Upper lobe of left lung (tissue), 4 donors: Measurements from ENCODE around the gene RBP3.

Experiments used
- CTCF ChIP-seq, 6 experiments: fragments of 450-650 bp in 4 of 6; fragments of 200-600 bp in 2 of 6; sonication (generic) in 2 of 6; IDR thresholded peaks; one replicate each; pipeline ENCODE4 v1.5.1; 2016 to 2019; ENCODE audit warnings: antibody characterized with exemption in 6 of 6
- POLR2AphosphoS5 ChIP-seq, 2 donors: sonication (generic); formaldehyde crosslinking; IDR thresholded peaks; one replicate each; pipeline ENCODE4 v1.5.1; 2017; ENCODE audit warnings: antibody characterized with exemption in 2 of 2

DNA sequence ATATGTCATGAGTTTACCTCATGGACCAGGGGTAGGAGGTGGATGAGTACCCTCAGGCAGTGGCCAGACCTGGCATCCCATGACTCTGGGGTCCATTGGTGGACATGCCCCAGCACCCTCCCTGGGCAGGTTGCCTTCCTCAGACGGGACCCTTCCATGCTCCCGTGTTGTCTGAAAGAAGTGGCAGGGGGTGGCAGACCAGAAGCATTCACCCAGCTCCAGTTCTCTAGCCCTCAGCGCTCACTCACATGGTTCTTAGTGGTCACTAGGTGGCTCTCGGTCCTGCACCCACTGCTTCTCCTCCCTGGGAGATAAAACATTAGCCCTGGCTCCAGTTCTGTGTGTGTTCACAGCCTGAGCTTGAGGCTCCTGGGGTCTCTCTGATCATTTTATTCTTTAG is 6.0 kb downstream of the RBP3 start:
- TF ChIP-seq CTCF (IDR thresholded peaks at IDR 0.05) (no peak), POLR2AphosphoS5 (IDR thresholded peaks at IDR 0.05) (no peak)
